SHP77 (cell line): ENCODE measurements around the gene FANCC.

Source experiments
- DNase-seq, 2 experiments: peaks; one replicate each; lab custom pipeline; 2025; lab: John Stamatoyannopoulos, UW

FANCC gene

DNA sequence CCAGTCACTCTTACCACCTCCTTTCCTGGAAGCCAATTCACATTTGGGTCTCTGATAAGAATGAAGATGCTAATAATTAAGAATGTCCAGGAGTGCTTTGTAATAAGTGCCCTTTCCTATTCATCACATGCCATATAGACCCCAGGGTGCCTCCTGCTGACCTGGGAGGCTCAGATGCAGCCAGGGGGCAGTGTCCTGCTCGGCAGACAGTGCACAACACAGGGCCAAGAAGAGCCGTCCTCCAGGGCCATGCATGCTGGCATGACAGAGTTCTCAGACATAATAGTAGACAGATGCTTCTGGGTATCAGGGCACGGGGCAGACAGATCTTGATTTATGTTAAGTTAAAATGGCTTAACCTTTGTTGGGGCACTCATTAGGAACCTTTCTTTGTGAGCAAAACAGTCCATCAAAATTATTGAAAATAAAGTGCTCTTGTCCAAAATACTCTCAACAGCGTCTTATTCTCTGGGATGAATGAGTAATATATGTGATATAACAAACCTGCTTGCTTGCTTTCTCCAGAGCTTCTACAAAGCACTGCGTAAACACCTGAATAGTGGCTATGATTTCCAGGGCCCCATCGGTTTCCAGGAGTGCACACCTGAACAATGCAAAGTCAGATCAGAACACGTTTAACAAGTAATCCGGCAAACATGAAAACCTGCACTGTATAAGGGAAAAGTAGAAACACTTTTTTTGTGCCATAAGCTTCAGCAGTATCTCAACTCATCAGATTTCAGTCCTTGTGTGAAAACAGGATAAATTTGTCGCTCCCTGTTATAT, 192.7 kb downstream of the FANCC start:
- DNase-seq, result no peak

DNA sequence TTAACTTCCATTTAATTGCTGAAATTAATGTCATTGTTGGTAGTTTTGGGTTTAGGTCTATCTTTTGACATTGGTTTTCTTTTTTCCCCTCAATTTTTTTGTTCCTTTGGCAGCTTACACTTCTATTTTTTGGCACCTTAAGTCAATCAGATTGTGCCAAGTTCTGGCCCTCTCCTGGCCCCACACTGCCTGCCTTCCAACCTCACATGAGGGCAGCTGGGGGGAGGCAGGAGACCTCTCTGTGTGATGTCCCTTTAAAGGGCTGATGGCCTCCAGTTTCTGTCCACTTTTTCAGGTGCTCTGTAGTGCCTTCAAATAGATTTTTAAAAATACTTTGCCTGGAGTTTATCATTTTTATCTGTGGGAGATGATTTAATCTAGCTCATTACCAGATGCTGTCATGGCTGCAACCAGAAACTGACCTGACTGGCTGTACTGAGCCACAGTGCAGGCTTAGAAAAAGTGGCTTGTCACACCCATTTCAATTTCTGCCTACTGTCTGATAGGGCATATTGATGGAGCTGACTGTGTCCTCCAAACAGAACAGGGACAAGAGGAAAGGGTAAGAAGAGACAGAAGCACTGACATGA, 196.6 kb downstream of the FANCC start:
- DNase-seq, result no peak

DNA sequence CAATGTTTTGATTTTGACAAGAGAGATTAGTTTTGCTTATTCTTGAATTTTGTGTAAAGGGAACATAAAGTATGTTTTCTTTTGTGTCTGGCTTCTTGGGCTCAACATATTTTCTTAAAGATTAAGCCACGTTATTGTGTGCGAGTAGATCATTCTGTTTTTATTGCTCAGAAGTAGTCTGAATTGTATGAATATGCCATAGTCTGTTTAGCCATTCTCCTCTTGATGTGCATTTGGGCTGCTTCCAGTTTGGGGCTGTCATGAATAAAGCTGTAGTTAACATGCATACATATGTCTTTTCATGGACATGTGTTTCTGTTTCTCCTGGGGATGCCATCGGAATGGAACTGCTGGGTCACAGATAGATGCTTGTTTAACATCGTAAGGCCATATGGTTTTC, 198.9 kb downstream of the FANCC start:
- DNase-seq, result no peak

DNA sequence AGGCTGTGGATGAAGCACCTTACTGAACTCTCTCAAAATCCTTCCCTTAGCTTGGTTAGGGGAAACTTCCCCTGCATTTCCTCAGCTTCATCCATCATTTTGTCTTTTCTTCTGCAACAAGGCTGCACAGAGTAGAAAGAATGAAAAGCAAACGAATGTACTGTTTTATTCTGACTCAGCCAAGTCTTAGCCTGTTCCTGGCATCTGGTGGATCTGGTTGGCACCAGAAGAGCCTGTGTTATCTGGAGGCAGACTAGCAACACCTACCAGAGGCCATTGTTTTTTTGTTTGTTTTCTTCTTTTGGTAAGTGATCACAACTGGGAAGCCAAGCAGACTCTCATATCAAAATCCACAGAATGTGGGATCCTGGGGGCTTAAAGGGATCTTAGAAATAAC, 200.7 kb downstream of the FANCC start:
- no peak for DNase-seq

DNA sequence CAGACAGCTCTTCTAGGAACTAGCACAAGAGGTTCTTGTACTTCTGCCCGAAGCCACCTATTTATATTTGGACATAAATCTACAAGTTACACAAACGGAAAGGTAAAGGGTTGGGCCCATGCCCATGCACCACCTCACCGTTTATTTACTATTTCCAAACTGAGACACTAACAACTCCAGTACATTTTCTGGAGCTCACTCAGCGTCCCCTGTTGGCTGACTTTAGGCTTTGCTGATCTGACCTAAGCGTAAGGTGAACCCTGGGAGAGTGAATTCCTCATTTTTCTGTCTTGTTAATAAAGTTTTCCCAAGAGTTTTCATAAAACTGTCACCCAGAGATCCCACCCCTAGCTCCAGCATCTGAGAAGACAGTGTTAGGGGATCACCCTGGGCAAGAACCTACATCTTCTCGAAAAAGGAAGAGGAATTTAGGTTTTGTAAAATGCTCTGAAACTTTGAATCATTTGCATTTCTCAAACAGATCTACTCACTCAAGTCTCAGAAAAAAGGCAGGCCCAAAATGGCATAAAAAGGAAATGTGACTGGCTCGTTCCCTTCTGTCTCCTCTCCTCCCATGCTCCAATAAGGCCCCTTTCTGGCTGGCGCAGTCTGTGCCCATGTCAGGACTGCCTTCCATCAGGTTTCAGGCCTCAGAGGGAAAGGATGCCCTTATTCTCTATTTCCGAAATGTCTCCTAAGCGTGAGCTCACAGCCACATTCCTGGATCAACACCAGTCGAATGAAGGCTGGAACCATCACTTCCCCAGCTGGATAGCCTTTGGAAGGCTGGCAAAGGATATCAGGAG, 201.3 kb downstream of the FANCC start:
- DNase-seq, result no peak

DNA sequence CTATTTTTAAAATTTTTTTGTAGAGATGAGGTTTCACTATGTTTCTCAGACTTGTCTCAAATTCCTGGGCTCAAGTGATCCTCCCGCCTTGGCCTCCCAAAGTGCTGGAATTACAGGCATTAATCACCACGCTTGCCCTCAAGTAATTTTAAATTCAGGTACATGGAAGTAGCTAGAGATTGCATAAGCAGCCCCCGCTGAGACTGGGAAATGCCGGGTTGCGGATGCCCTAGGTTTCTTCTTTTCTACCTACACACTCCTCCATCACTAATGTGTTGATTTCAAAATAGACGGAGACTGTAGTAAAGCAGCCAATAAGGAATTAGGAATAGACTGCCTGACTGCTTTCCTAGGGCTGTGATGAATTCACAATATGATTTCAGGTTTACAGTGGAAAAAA, 202.4 kb downstream of the FANCC start:
- no peak for DNase-seq

DNA sequence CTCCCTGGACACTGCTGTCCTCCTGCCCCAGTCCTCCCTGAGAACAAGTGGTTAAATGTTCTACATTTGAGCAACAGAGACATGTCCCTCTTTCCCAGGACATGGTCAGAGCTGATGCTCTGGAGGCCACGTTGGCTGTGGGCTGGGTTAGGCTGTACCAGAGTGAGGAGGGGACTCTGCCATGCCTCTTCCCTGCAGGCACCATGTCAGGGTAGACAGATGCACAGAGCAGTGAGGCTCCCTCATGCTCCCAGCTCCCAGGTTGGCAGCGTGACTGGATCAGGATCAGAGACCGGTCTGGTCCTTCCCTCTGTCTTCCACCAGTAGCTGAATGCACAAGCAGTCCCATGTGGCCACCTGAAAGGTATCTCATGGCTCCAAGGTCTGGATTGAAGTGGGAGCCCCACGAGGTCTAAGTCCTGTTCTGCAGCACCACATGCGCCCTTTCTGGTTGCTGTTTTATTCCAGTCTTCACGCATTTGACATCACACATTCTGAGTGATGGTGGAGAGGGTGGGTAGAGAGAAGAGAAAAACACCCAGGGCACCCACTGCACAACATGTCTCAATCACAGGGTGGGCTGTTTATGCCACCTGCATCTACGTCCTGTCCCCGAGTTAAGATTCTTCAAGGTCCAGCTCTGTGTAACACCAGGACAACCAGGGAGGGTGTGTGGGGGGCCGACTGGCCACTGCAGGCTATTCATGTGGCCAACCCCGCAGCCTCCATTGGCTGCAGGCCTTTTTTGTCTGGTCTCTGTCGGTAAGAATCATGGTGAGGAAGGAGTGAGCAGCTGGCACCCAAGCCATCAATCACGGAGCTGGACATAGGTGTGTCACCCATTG, 204.9 kb downstream of the FANCC start:
- no peak for DNase-seq

DNA sequence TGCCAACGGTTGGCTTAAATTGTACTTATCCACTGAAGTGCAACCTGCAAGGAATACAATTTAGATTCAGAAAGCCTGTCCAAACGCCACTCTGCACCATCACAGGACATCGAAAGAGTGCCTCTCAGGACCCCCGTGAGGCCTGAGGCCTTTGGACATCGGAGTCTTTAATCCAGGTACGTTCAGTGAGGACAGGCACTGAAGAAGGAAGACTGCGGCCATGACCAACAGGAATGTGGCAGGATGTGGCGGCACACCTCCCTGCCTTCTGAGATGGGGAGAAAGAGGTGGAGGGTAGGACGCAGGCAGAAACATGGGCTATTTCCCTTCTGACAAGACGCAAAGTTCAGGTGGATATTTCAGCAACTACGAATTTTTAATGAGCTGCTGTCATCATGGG, 205.8 kb downstream of the FANCC start:
- DNase-seq, result no peak

DNA sequence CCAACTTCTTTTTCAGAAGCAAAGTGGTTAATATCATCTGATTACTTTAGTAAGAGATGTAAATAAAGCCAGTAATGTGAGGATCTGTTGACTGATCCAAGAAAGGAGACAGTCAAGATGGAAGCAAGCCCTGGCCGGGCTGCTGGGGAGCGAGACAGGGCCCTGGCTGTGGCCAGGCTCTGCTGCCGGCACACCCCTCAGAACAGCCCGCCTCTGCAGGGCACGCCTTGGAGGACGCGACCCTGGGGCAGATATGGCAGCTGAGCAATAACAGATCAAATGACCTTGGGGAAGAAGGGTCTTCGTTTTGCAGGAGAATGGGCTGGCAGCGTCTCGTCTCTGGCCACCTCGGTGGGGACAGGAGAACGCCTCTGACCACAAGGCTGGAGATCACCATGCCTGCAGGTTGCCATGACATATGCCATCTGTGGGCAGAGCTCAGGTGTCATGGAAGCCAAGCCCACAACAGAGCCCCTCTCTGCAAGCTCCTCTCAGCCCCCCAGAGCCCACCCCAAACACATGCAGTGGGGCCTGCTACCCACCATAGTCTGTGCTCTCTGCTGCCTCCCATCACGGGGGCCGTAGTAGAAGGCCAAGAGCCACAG, 206.5 kb downstream of the FANCC start:
- DNase-seq, result no peak

DNA sequence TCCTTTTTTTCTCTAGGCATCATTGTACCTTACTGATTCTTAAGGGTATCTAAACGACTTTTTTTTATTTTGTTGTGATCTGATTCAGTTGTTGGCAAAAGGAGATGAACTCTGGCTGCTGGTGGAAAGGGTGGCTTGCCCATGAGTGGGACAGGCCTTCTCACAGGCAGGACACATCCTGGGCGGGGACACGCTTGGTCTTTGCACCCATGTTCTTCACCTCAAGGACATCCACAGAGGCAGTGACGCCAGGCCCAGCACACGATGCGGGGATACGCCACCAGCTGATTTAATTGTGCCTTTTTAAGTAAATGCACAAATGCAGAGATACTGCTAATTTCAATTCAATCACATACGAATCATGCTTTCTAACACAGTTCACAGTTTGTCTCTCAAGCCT, 208.1 kb downstream of the FANCC start:
- no peak for DNase-seq

DNA sequence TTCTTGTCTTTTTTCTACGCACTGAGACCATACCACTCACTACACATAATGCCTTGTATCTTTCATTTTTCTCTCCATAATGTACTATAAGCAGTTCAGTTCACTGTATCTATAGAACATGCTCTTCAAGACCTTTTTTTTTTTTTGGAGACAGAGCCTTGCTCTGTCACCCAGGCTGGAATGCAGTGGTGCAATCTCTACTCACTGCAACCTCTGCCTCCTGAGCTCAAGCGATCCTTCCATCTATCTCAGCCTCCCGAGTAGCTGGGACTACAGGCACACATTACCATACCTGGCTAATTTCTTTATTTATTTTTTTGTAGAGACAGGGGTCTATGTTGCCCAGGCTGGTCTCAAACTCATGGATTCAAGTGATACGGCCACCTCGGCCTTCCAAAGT, 208.7 kb downstream of the FANCC start:
- DNase-seq, result no peak

DNA sequence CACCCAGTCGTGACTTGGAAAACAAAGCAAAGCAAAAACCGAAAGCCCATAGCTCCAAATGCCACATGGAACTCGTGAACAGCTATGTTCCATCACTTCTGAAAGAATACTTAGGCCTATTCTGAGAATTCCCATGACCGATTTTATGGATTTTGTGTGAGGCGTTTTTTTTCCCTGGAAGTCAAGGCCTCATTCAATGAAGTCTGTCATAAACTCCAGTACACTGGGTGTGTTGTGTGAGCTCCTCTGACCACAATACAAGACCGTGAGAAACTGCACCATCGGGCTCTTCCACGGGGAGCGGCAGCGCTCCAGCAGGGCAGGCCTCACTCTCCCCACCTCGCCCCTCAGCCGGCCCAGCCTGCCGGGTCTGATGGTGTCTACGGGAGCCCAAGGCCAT, 209.5 kb downstream of the FANCC start:
- DNase-seq, result no peak

DNA sequence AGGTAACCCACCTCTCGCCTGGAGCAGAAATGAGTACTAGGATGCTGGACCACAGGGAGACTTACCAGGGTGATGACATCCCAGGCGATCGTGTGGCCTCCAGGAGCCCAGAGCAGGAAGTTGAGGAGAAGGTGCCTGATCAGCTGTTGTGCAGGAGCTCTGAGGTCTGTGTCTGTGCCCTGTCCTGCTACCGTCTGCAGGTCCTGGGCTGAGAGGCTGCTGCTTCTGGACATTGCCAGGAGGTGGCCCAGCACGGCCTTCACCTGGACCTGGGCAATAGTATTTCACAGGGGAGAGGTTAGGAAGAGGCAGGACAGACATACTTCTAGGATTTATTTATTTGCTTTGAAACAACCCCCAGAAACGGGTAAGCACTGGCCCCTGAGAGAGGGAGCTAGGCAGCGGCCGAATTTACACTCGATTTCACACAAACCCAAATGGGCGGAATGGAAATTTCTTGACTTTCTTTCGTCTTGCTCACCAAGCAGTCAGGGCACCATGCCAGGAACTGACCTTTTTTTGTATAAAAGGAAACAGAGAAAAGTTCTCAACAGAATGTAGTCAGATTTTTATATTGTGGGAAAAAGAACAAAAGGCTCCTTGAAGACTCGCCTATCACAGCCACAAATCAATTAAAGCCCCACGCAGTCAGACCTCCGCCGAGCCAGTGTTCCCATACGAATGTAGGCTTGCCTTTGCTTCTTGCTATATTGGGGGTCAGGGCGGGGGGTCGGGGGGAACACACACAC, 210.3 kb downstream of the FANCC start:
- DNase-seq, result no peak

DNA sequence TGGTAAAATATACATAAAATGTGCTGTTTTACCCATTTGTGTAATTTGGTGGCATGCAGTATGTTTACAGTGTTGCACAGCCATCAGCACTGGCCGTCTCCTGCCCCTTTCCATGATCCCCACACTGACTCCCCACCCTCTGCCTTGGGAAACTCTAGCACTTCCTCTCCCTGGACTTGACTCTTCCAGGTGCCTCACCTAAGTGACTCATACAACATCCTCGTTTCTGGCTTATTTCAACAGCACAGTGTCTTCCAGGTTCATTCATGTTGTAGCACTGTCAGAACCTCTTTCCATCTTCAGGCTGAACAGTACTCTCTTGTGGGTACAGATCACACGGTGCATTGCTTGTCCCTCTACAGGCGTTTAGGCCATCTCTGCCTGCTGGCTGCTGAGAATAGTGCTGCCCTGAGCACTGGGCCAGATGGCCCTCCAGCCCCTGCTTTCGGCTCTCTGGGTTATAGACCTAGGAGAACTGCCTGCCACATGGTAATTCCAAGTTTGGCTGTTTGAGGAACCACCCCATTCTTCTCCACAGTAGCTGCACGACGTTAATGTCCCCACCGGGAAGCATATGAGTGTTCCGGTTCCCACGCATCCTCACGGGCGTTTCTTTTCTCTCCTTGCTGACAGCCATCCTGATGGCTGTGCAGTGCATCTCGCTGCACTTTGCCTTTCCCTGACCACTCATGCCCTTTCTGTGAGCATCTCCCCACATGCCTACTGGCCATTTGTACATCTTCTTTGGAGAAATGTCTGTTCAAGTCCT, 211.8 kb downstream of the FANCC start:
- no peak for DNase-seq

DNA sequence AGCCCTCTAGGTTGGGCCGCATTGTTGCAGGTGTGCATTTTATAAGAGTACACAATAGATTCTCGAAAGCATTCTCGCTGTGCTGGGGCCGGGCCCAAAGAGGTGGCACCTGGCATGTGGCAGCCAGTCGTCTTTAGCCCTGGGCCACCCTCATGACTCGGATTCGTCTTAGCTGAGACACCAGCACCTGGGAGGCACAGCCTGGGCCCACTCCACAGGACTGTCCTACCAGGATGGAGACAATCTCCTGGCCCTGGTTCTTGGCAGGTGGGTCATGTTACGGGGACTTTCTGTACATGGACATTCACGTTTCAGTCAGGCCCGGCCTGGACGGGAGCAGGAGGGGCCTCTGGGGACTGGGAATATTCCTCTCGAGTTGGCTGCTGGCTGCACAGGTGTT, 212.5 kb downstream of the FANCC start:
- no peak for DNase-seq

DNA sequence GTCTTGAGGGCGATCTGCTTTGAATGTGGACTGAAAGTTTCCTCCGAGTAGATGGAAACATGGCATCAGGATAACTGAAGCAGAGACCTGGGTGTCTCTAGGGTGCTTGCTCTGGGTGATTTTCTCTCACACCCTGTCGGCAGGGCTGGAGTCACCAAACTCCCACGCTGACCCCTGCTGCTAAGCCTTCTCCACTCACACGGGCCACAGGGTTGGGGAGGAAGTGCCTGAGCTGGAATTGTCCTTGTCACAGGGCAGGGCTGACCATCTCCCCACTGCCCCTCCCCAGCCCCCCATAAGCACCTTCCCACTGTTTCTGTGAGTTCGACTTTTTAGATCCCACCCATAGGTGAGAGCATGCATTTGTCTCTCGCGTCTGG, 212.9 kb downstream of the FANCC start:
- DNase-seq, result no peak

DNA sequence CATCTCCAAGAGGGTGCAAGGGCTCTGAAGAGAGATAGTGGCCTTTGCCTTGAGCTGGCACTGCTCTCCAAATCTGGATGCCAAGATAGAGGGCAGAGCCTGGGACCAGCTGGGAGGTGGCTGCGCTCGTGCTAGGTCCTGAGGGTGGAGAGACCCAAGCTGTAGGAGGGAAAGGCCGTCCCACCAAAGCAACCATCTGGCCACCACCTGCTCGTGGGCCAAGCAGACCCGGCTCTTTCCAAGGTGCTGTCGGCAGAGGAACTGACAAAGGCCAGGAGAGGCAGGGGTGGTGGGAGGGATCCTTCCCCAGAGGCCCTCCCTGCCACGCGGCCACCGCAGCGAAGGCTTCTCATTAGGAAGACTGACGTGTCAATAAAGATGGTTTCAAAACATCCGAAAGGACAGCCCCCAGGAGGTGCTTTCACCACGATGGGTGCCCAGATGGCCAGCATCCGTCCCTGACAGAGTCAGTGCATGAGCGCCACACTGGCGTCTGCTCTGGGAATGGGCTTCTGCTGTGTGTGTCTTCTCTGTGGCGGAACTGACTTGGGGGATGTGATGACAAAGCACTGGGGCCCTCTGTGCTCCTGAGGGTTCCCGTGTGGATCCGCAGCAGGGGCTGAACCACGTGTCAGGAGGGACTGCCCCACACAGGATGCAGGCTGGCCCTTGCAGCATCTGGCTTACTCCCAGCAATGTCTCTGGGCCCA, 213.5 kb downstream of the FANCC start:
- no peak for DNase-seq

DNA sequence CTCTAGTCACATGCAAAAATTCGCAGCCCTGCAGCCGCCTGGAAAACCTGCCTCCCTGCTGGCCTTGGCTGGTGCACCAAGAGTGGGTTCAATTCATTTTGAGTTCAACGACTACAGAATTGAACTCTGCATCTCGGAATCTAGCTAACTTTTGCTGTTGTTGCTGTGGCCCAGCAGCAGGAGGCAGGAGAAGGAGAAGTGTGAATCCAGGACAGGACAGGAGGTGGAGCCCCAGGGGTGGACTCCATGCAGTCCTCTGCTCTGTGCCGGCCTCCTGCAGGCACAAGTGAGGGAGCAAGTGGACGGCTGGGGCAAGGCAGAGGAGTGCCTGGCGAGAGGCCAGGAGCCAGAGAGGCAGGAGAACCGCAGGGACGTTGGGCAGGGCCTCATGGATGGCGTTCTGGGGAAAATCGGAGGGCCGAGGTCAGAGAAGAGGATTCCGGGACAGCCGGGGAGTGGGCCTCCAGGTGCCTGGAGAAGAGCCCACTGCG, 214.2 kb downstream of the FANCC start:
- DNase-seq, result no peak

DNA sequence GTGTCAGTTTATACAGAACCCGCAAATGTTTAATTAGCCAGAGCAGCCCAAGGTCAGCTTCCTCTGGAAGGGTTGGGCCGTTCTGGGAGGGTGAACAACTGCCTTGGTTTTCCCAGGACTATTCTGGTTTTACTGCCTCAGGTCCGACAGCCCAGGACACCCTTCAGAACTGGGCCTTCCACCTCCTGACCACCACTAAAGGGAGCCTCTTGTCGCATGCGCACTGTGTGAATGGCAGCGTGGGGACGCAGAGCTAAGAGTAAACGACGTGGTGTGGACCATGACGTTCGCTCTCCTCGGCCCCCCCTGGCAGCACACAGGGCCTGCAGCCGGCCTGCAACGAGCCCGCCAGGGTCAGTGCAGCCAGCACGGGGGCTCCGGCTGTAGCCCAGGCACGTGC, 214.9 kb downstream of the FANCC start:
- DNase-seq, result no peak
